Dermis blood vessel endothelial cell (primary cell): ENCODE results near the gene GRID1. TPM values are rescaled to one million over a fixed set of nuclear protein-coding genes. Genes with fewer than 3 reads are reported as not detected.
"Not testable (repeated sequence)": the region's sequence is repeated elsewhere in the genome, so short reads cannot be mapped to it uniquely, and the experiment has no call there.

Experiments used
- DNase-seq: peaks from one replicate; pipeline ENCODE4 v3.0.0; 2010
- total RNA-seq: library from RNA; depleted of rRNA; stranded (reverse); fragments of >200 nt; gene quantifications from 2 replicates; pipeline ENCODE4 v1.2.3, GENCODE V29; 2014

Gene GRID1
- total RNA-seq, 1 donor from 2014 or later = not detected

GRCh38 chr10:86056672-86057071 lies 309.9 kb downstream of the GRID1 start:
- no peak for DNase-seq

- DNase-seq = no peak
Observed at GRCh38 chr10:86055928-86056327, 310.7 kb downstream of the GRID1 start.

GRCh38 chr10:86053675-86054074 lies 312.9 kb downstream of the GRID1 start:
- no peak for DNase-seq

- no peak for DNase-seq
Observed at GRCh38 chr10:86051586-86051985, 315.0 kb downstream of the GRID1 start.

- no peak for DNase-seq
Observed at GRCh38 chr10:86049442-86049841, 317.2 kb downstream of the GRID1 start.

- no peak for DNase-seq
Observed at GRCh38 chr10:86048973-86049372, 317.6 kb downstream of the GRID1 start.

- no peak for DNase-seq
Observed at GRCh38 chr10:86048571-86048970, 318.0 kb downstream of the GRID1 start.

- DNase-seq = no peak
Observed at GRCh38 chr10:86047588-86047987, 319.0 kb downstream of the GRID1 start.

GRCh38 chr10:86046845-86047460 lies 319.6 kb downstream of the GRID1 start:
- DNase-seq = no peak

GRCh38 chr10:86045896-86046295 lies 320.7 kb downstream of the GRID1 start:
- DNase-seq = no peak

GRCh38 chr10:86044029-86044428 lies 322.6 kb downstream of the GRID1 start:
- no peak for DNase-seq

GRCh38 chr10:86043236-86043635 lies 323.4 kb downstream of the GRID1 start:
- DNase-seq = no peak

- DNase-seq = no peak
Observed at GRCh38 chr10:86042161-86042560, 324.4 kb downstream of the GRID1 start.

GRCh38 chr10:86041116-86041515 lies 325.5 kb downstream of the GRID1 start:
- DNase-seq = no peak

GRCh38 chr10:86038371-86038770 lies 328.2 kb downstream of the GRID1 start:
- DNase-seq = no peak

GRCh38 chr10:86037096-86037495 lies 329.5 kb downstream of the GRID1 start:
- no peak for DNase-seq

- DNase-seq = no peak
Observed at GRCh38 chr10:86036544-86036831, 330.1 kb downstream of the GRID1 start.

- DNase-seq = no peak
Observed at GRCh38 chr10:86035791-86036543, 330.6 kb downstream of the GRID1 start.

- no peak for DNase-seq
Observed at GRCh38 chr10:86034710-86035109, 331.9 kb downstream of the GRID1 start.

GRCh38 chr10:86033581-86033980 lies 333.0 kb downstream of the GRID1 start:
- no peak for DNase-seq

GRCh38 chr10:86032087-86032486 lies 334.5 kb downstream of the GRID1 start:
- DNase-seq = not testable (repeated sequence)

GRCh38 chr10:86030312-86030711 lies 336.3 kb downstream of the GRID1 start:
- no peak for DNase-seq

GRCh38 chr10:86027346-86027745 lies 339.2 kb downstream of the GRID1 start:
- DNase-seq = no peak

GRCh38 chr10:86025509-86025908 lies 341.1 kb downstream of the GRID1 start:
- DNase-seq = no peak
